ENCODE results near the gene MPP2. TPM values are rescaled to one million over a fixed set of nuclear protein-coding genes. Genes with fewer than 3 reads are reported as not detected.
A peak's percentile ranks its signal among the peaks of the same experiment; 100 is the strongest.

The MPP2 gene
- total and polyA plus RNA-seq, 9 of the 15 experiments (the other 6 are each of a cell fraction or from before 2014, with no cell fraction given) = 0.04 to 1.0 (median 0.24) TPM

DNA sequence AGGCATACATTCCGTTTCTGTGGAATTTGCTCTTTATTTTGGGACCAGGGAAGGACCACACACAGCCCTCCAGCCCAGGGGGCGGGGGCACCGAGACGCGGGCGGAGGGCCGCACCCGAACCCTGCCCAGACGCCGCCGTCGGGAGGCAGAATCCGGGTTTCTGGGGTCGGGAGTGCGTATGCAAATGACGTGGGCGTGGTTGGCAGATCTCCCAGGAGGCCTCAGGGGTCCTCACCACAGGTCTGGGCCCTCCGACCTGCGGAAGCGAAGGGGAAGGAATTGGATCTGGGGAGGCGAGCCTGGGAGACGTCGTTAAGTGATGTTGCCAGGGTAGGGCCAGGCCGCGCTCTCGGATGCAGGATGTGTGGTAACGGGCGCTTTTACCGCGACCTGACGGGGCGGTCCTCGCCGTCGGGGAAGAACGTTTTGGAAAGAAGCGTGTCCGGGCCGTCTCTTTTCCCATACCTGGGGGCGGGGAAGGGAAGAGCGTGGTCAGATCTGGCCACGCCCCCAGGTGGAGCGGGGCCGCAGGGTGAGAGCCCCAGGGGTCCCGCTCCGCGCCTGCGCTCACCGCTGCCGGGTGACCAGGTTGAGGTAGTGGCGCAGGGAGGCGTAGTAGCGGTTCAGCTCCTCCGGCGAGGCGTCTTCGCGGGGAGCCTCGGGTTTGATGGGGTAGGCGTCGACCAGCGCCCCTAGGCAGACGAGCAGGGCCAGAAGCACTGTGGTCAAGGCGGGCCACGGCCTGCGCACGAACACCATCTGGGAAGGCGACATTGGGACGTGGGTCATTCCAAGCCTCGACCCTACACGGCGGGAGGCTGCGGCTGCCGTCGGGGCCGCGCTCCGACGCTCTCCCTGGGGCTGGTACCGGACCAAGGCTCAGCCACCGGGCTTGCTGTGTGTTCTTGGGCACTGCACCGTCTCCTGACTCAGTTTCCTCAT lies 45.7 kb upstream of the MPP2 start (continued):
- TF ChIP-seq, protein P1, sequence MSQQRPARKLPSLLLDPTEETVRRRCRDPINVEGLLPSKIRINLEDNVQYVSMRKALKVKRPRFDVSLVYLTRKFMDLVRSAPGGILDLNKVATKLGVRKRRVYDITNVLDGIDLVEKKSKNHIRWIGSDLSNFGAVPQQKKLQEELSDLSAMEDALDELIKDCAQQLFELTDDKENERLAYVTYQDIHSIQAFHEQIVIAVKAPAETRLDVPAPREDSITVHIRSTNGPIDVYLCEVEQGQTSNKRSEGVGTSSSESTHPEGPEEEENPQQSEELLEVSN (IDR thresholded peaks at IDR 0.05; ENCODE audit: borderline replicate concordance in 1 of 2, extremely low read depth in 1 of 2, insufficient read depth in 1 of 2, insufficient read length in 1 of 2, low read depth in 1 of 2, low read length in 1 of 2, poor library complexity in 1 of 2, severe bottlenecking in 1 of 2) = peak in 1 of 2 experiments; percentile 38
- peak; percentile 89 for TF ChIP-seq NCOA6 (IDR thresholded peaks at IDR 0.05)
- no peak for TF ChIP-seq ZNF134 (CRISPR knock-in tag; conservative IDR thresholded peaks at IDR 0.05)

DNA sequence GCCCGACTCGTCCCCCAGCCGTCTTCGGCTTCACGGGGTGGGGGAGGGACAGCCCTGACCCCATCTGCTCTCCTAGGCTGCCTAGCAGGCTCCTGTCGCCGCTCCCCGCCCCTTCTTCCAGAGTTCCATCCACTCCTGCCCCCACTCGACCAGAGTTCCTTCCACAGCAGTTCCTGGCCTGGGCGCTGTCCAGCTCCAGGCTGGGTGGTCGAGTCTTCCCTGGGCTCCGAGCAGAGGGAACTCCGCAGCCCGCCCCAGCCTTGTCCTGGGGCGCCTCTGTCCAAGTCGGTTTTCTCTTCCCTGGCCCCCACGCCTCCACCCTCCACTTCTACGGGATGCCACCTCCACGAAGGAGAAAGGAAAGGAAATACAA lies 45.0 kb upstream of the MPP2 start:
- Histone ChIP-seq H3K9ac (ENCODE audit: insufficient read depth in 1 of 2, low read depth in 2 of 2, low read length in 2 of 2) (peak overlapping the region in 1 of 2 experiments; percentile 87; a peak in 2 of 4 replicates), H3K4me2 (ENCODE audit: insufficient read depth, low read length) (peak overlapping the region; percentile 55; the same call in 1 of the 2 replicates), H3K27me3 (ENCODE audit: control insufficient read depth in 2 of 2, insufficient read depth in 2 of 2, low read length in 2 of 2) (peaks cover 35 to 68% of the 10 kb centered on the region in 2 experiments; a peak in 4 of 5 replicates), H3K4me3 (no peak overlapping the region), H3K36me3 (ENCODE audit: control insufficient read depth, insufficient read depth, low read length) (no peaks in the 10 kb centered on the region), H3K27ac (ENCODE audit: extremely low read depth, low read depth, low read length) (no peak overlapping the region), H3K79me2 (ENCODE audit: control insufficient read depth, insufficient read depth, low read length) (no peaks in the 10 kb centered on the region), H3K9me3 (replicated peaks; ENCODE audit: control insufficient read depth, insufficient read depth, low read depth, low read length) (no peaks in the 10 kb centered on the region), H4K20me1 (replicated peaks; ENCODE audit: control insufficient read depth, insufficient read depth, low read length) (no peaks in the 10 kb centered on the region; the same call in none of the 2 replicates), H2AFZ (ENCODE audit: low read depth, low read length) (peak overlapping the region; percentile 77), H3K4me1 (replicated peaks in 1 of 2; ENCODE audit: control insufficient read depth in 2 of 2, insufficient read depth in 2 of 2, low read length in 2 of 2) (peaks cover 0 to 16% of the 10 kb centered on the region in 2 experiments; a peak in 3 of 5 replicates), H3K9me1 (ENCODE audit: control insufficient read depth, insufficient read depth, low read length) (no peaks in the 10 kb centered on the region)
- DNase-seq (ENCODE audit: extremely low read depth in 1 of 4, low spot score in 3 of 4) = peak in 2 of 4 experiments; percentile 41 to 42
- intact Hi-C loops (cut with micrococcal nuclease) (no loop called here), in situ Hi-C loops (cut with MboI) (no loop called here)
- CTCF ChIA-PET (ENCODE audit: low intra/inter-chr PET ratio) = no interaction called here
- BruUV-seq (replicated peaks) = no TSS peak
- no peak for FAIRE-seq
- 8% methylated on average over 16 of the region's 19 CpGs for WGBS (ENCODE audit: insufficient coverage, low coverage, missing lambda C conversion rate)
- ATAC-seq = peak; percentile 14; the same call in 2 of the 3 replicates
- POLR2A ChIA-PET = interaction anchor here (0.8 kb wide), 1 partner anchor 8 kb away, joined by 3 read pairs; no protein-coding TSS in a partner anchor
- TF ChIP-seq NBN (IDR thresholded peaks at IDR 0.05; ENCODE audit: low read depth) (no peak), ZNF217 (CRISPR knock-in tag; IDR thresholded peaks at IDR 0.05) (no peak)
- TF ChIP-seq, protein P2, sequence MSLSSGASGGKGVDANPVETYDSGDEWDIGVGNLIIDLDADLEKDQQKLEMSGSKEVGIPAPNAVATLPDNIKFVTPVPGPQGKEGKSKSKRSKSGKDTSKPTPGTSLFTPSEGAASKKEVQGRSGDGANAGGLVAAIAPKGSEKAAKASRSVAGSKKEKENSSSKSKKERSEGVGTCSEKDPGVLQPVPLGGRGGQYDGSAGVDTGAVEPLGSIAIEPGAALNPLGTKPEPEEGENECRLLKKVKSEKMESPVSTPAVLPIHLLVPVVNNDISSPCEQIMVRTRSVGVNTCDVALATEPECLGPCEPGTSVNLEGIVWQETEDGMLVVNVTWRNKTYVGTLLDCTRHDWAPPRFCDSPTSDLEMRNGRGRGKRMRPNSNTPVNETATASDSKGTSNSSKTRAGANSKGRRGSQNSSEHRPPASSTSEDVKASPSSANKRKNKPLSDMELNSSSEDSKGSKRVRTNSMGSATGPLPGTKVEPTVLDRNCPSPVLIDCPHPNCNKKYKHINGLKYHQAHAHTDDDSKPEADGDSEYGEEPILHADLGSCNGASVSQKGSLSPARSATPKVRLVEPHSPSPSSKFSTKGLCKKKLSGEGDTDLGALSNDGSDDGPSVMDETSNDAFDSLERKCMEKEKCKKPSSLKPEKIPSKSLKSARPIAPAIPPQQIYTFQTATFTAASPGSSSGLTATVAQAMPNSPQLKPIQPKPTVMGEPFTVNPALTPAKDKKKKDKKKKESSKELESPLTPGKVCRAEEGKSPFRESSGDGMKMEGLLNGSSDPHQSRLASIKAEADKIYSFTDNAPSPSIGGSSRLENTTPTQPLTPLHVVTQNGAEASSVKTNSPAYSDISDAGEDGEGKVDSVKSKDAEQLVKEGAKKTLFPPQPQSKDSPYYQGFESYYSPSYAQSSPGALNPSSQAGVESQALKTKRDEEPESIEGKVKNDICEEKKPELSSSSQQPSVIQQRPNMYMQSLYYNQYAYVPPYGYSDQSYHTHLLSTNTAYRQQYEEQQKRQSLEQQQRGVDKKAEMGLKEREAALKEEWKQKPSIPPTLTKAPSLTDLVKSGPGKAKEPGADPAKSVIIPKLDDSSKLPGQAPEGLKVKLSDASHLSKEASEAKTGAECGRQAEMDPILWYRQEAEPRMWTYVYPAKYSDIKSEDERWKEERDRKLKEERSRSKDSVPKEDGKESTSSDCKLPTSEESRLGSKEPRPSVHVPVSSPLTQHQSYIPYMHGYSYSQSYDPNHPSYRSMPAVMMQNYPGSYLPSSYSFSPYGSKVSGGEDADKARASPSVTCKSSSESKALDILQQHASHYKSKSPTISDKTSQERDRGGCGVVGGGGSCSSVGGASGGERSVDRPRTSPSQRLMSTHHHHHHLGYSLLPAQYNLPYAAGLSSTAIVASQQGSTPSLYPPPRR (CRISPR knock-in tag; IDR thresholded peaks at IDR 0.05; ENCODE audit: borderline replicate concordance) = no peak

Data from K562 (cell line).